ENCODE data around the gene KDM4C. TPM values are rescaled to one million over a fixed set of nuclear protein-coding genes. Genes with fewer than 3 reads are reported as not detected.

KDM4C gene
- total and polyA plus RNA-seq, 2 donors (not counting 1 experiment from before 2014, with no cell fraction given), result 13.0 to 39.0 TPM

DNA sequence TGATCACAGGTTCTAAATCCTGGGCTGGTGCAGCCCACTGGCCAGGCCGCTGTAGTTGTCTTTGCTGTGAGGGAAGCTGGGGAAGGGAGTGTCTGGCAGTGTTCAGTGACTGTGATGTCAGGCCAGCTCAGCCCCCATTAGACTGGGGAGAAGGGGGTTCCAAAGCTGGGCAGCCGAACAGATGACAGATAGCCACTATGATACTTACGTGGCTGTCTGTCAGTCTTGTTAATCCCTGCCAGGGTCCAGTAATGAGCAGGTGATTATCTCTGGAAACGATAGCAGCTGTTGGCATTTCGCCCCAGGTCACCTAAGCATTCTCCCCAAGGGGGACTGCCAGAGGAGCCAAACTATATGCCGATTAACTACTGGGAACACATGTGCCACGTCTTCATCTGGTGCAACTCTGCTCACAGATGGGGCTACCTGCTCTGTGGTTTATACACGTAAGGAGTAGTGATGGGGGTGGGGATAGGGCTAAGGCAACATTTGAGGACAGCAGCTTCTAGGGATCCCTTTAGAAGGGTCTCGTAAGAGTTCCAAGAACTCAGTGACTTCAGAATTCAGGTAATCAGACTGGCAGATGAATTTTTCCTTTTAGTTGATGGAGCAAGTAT lies 396.3 kb downstream of the KDM4C start:
- no peaks in the 10 kb centered on the region for H3K4me1 ChIP-seq (ENCODE audit: control insufficient read depth, extremely low read depth, insufficient read depth, low read length)
- no peaks in the 10 kb centered on the region for H3K79me2 ChIP-seq (ENCODE audit: control insufficient read depth, insufficient read depth, low read length)
- H3K4me3 ChIP-seq (replicated peaks in 1 of 4; ENCODE audit: control extremely low read depth in 1 of 4, insufficient read depth in 1 of 4, low read depth in 3 of 4, low read length in 4 of 4), result no peak overlapping the region
- no peaks in the 10 kb centered on the region for H3K9me3 ChIP-seq (ENCODE audit: control insufficient read depth, insufficient read depth, low read depth, low read length)
- no peak for DNase-seq (ENCODE audit: low read depth in 2 of 2)
- no peaks in the 10 kb centered on the region for H3K27me3 ChIP-seq (ENCODE audit: control insufficient read depth, insufficient read depth, low read length)
- TF ChIP-seq EZH2 (IDR thresholded peaks at IDR 0.05; ENCODE audit: low read length, missing control alignments), result no peak
- TF ChIP-seq, protein P1, sequence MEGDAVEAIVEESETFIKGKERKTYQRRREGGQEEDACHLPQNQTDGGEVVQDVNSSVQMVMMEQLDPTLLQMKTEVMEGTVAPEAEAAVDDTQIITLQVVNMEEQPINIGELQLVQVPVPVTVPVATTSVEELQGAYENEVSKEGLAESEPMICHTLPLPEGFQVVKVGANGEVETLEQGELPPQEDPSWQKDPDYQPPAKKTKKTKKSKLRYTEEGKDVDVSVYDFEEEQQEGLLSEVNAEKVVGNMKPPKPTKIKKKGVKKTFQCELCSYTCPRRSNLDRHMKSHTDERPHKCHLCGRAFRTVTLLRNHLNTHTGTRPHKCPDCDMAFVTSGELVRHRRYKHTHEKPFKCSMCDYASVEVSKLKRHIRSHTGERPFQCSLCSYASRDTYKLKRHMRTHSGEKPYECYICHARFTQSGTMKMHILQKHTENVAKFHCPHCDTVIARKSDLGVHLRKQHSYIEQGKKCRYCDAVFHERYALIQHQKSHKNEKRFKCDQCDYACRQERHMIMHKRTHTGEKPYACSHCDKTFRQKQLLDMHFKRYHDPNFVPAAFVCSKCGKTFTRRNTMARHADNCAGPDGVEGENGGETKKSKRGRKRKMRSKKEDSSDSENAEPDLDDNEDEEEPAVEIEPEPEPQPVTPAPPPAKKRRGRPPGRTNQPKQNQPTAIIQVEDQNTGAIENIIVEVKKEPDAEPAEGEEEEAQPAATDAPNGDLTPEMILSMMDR (conservative IDR thresholded peaks at IDR 0.05 in 1 of 2, IDR thresholded peaks at IDR 0.05 in 1 of 2; ENCODE audit: low read depth in 1 of 2, low read length in 2 of 2), result no peak
- no peak overlapping the region for H2AFZ ChIP-seq (ENCODE audit: low read length)
- H3K4me2 ChIP-seq (ENCODE audit: extremely low read depth, insufficient read depth, low read length), result no peak overlapping the region
- H4K20me1 ChIP-seq (ENCODE audit: control insufficient read depth, extremely low read depth, insufficient read depth, low read length), result no peaks in the 10 kb centered on the region
- no peaks in the 10 kb centered on the region for H3K36me3 ChIP-seq (ENCODE audit: control insufficient read depth, insufficient read depth, low read length)
- no peak overlapping the region for H3K9ac ChIP-seq (ENCODE audit: insufficient read depth, low read length)
- no peak overlapping the region for H3K27ac ChIP-seq (ENCODE audit: insufficient read depth, low read length)

DNA sequence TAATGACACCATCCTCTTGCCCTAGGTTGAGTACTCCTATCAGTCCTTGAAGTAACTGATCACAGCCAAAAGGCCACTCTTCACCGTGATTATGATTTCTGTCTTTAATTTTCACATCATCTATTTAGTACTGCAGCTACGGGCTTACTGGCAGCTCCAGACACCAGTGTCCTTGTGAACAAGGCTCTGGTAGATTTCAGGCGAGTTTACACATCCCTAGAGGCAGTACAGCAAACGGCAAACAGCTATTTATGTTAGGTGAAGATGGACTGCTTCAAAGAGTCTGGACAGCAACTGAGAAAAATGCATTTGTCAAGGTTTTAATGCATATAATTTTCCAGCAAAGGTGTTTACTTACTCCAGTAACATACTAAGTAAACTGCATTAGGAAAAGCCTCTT lies 396.9 kb downstream of the KDM4C start:
- no peak for DNase-seq (ENCODE audit: low read depth in 2 of 2)
- Histone ChIP-seq H3K9ac (ENCODE audit: insufficient read depth, low read length) (no peak overlapping the region), H3K4me2 (ENCODE audit: extremely low read depth, insufficient read depth, low read length) (no peak overlapping the region), H3K4me3 (replicated peaks in 1 of 4; ENCODE audit: control extremely low read depth in 1 of 4, insufficient read depth in 1 of 4, low read depth in 3 of 4, low read length in 4 of 4) (no peak overlapping the region), H3K79me2 (ENCODE audit: control insufficient read depth, insufficient read depth, low read length) (no peaks in the 10 kb centered on the region), H4K20me1 (ENCODE audit: control insufficient read depth, extremely low read depth, insufficient read depth, low read length) (no peaks in the 10 kb centered on the region), H3K36me3 (ENCODE audit: control insufficient read depth, insufficient read depth, low read length) (no peaks in the 10 kb centered on the region), H3K27me3 (ENCODE audit: control insufficient read depth, insufficient read depth, low read length) (no peaks in the 10 kb centered on the region), H3K9me3 (ENCODE audit: control insufficient read depth, insufficient read depth, low read depth, low read length) (no peaks in the 10 kb centered on the region), H3K4me1 (ENCODE audit: control insufficient read depth, extremely low read depth, insufficient read depth, low read length) (no peaks in the 10 kb centered on the region), H2AFZ (ENCODE audit: low read length) (no peak overlapping the region), H3K27ac (ENCODE audit: insufficient read depth, low read length) (no peak overlapping the region)
- TF ChIP-seq, protein P1 (conservative IDR thresholded peaks at IDR 0.05 in 1 of 2, IDR thresholded peaks at IDR 0.05 in 1 of 2; ENCODE audit: low read depth in 1 of 2, low read length in 2 of 2), result no peak
- no peak for TF ChIP-seq EZH2 (IDR thresholded peaks at IDR 0.05; ENCODE audit: low read length, missing control alignments)

DNA sequence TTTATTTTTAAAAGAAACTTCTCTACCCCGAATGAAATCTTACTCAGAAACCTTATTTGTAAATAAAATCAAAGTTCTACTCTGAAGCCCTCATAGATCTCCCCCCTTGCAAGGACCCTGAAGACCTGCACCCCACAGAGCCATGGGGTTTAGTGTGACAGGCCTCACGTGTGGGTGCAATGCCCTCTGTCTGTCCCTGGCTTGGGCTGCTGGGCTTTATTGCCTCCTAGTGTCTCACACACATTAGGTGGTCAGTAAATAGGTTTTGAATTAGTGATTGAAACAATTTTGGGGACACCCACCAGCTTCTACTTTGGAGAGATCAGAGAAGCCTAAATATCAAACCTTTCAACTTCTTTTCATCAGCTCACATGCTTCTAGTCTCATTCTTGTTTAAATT lies 403.7 kb downstream of the KDM4C start:
- Histone ChIP-seq H3K79me2 (ENCODE audit: control insufficient read depth, insufficient read depth, low read length) (no peaks in the 10 kb centered on the region), H3K27ac (ENCODE audit: insufficient read depth, low read length) (no peak overlapping the region), H3K4me2 (ENCODE audit: extremely low read depth, insufficient read depth, low read length) (no peak overlapping the region), H3K4me1 (ENCODE audit: control insufficient read depth, extremely low read depth, insufficient read depth, low read length) (no peaks in the 10 kb centered on the region), H3K27me3 (ENCODE audit: control insufficient read depth, insufficient read depth, low read length) (no peaks in the 10 kb centered on the region), H3K36me3 (ENCODE audit: control insufficient read depth, insufficient read depth, low read length) (no peaks in the 10 kb centered on the region), H2AFZ (ENCODE audit: low read length) (no peak overlapping the region), H3K4me3 (replicated peaks in 1 of 4; ENCODE audit: control extremely low read depth in 1 of 4, insufficient read depth in 1 of 4, low read depth in 3 of 4, low read length in 4 of 4) (no peak overlapping the region), H3K9ac (ENCODE audit: insufficient read depth, low read length) (no peak overlapping the region), H3K9me3 (ENCODE audit: control insufficient read depth, insufficient read depth, low read depth, low read length) (no peaks in the 10 kb centered on the region), H4K20me1 (ENCODE audit: control insufficient read depth, extremely low read depth, insufficient read depth, low read length) (no peaks in the 10 kb centered on the region)
- DNase-seq (ENCODE audit: low read depth in 2 of 2), result no peak
- TF ChIP-seq, protein P1 (conservative IDR thresholded peaks at IDR 0.05 in 1 of 2, IDR thresholded peaks at IDR 0.05 in 1 of 2; ENCODE audit: low read depth in 1 of 2, low read length in 2 of 2), result no peak
- no peak for TF ChIP-seq EZH2 (IDR thresholded peaks at IDR 0.05; ENCODE audit: low read length, missing control alignments)
